K562 (cell line): ENCODE results near the gene IFI6. TPM values are rescaled to one million over a fixed set of nuclear protein-coding genes. Genes with fewer than 3 reads are reported as not detected.

Experiments
- ARHGAP35 ChIP-seq: fragments of 450-650 bp; IDR thresholded peaks from 2 replicates; pipeline ENCODE4 v1.6.1; 2018; ENCODE audit not compliant: partially characterized antibody
- CHCHD3 ChIP-seq: fragments of 250-450 bp; sonication (Bioruptor Pico); IDR thresholded peaks from 2 replicates; pipeline ENCODE4 v2.1.2; 2022; ENCODE audit warnings: mild to moderate bottlenecking
- E2F8 ChIP-seq: fragments of 450-650 bp; IDR thresholded peaks from 2 replicates; pipeline ENCODE4 v1.7.1; 2018; ENCODE audit warnings: mild to moderate bottlenecking, low read depth; ENCODE audit not compliant: partially characterized antibody
- NFYB ChIP-seq: IDR thresholded peaks from 2 replicates; pipeline ENCODE4 v1.6.1; 2011; ENCODE audit warnings: mild to moderate bottlenecking, moderate library complexity; ENCODE audit not compliant: insufficient read length; ENCODE audit errors: extremely low read depth
- PREB ChIP-seq: sonication (generic); formaldehyde crosslinking; IDR thresholded peaks from 2 replicates; pipeline ENCODE4 v1.8.1; 2023; ENCODE audit warnings: mild to moderate bottlenecking, missing genetic modification reagents
- RHOXF2B ChIP-seq: fragments of 250-450 bp; sonication (Bioruptor Pico); conservative IDR thresholded peaks from 2 replicates; pipeline ENCODE4 v1.5.1; 2021
- polyA plus RNA-seq, 8 experiments: library from polyadenylated mRNA; depleted of rRNA in 4 of 8; stranded (reverse) in 5 of 8; unstranded in 3 of 8; fragments of >200 nt; fragmentation: Nextera tagmentation in 2 of 8; fragmentation: Illumina TruSeq in 1 of 8; extraction: Ambion mirVana in 2 of 8; extraction: Trizol in 1 of 8; gene quantifications; 2 replicates each; pipeline versions ENCODE4 v1.2.1 to v1.2.3, GENCODE V29; 2011 to 2014; ENCODE audit warnings: inconsistent platforms in 1 of 8, missing spikeins in 1 of 8
- total RNA-seq, 7 experiments: library from RNA; depleted of rRNA in 6 of 7; stranded (reverse); fragments of >200 nt in 6 of 7; fragmentation: Illumina TruSeq in 2 of 7; extraction: Trizol in 2 of 7; gene quantifications; 2 replicates each; pipeline versions ENCODE4 v1.2.1 to v1.2.3, GENCODE V29; 2011 to 2021; ENCODE audit warnings: low replicate concordance in 1 of 7

IFI6 gene
- total and polyA plus RNA-seq, 9 of the 15 experiments (the other 6 are each of a cell fraction or from before 2014, with no cell fraction given): 0.17 to 4.5 (median 2.2) TPM

GRCh38 chr1:27659497-27660299 lies 12.3 kb downstream of the IFI6 start (continued):
- no peak for TF ChIP-seq RHOXF2B
- TF ChIP-seq ARHGAP35: no peak
- TF ChIP-seq NFYB: peak; percentile 49
- TF ChIP-seq PREB (CRISPR knock-in tag): no peak
- TF ChIP-seq E2F8: no peak
- TF ChIP-seq CHCHD3 (CRISPR knock-in tag): no peak
